ENCODE measurements around the gene IFNL1. TPM values are rescaled to one million over a fixed set of nuclear protein-coding genes. Genes with fewer than 3 reads are reported as not detected.

Gene IFNL1
- total RNA-seq, 1 donor from 2014 or later = not detected

- no peak overlapping the region for H3K27ac Mint-ChIP-seq
- DNase-seq (ENCODE audit: extremely low spot score, unreplicated experiment) = no peak
Observed at GRCh38 chr19:39251846-39252245, 44.4 kb upstream of the IFNL1 start.

GRCh38 chr19:39252458-39252857 is 43.7 kb upstream of the IFNL1 start:
- no peak overlapping the region for H3K4me3 Mint-ChIP-seq
- H3K27ac Mint-ChIP-seq = no peak overlapping the region
- H3K36me3 Mint-ChIP-seq = no peaks in the 10 kb centered on the region
- H3K9me3 Mint-ChIP-seq = no peaks in the 10 kb centered on the region
- peaks cover 9% of the 10 kb centered on the region for H3K4me1 Mint-ChIP-seq (ENCODE audit: unreplicated experiment)
- H3K27me3 Mint-ChIP-seq = peaks cover 38% of the 10 kb centered on the region
- no peak for TF ChIP-seq CTCF (conservative IDR thresholded peaks at IDR 0.05)
- DNase-seq (ENCODE audit: extremely low spot score, unreplicated experiment) = no peak

More at GRCh38 chr19:39251846-39252245, 44.4 kb upstream of the IFNL1 start:
- Mint-ChIP-seq H3K36me3 (no peaks in the 10 kb centered on the region), H3K9me3 (no peaks in the 10 kb centered on the region), H3K4me1 (ENCODE audit: unreplicated experiment) (peaks cover 9% of the 10 kb centered on the region), H3K4me3 (no peak overlapping the region), H3K27me3 (peaks cover 43% of the 10 kb centered on the region)
- no peak for TF ChIP-seq CTCF (conservative IDR thresholded peaks at IDR 0.05)

GRCh38 chr19:39253374-39254149 is 42.6 kb upstream of the IFNL1 start:
- H3K4me1 Mint-ChIP-seq (ENCODE audit: unreplicated experiment) = peaks cover 15% of the 10 kb centered on the region
- H3K9me3 Mint-ChIP-seq = no peaks in the 10 kb centered on the region
- DNase-seq (ENCODE audit: extremely low spot score, unreplicated experiment) = no peak
- no peaks in the 10 kb centered on the region for H3K36me3 Mint-ChIP-seq
- no peak overlapping the region for H3K27ac Mint-ChIP-seq
- peaks cover 35% of the 10 kb centered on the region for H3K27me3 Mint-ChIP-seq
- no peak overlapping the region for H3K4me3 Mint-ChIP-seq
- TF ChIP-seq CTCF (conservative IDR thresholded peaks at IDR 0.05) = no peak

DNA sequence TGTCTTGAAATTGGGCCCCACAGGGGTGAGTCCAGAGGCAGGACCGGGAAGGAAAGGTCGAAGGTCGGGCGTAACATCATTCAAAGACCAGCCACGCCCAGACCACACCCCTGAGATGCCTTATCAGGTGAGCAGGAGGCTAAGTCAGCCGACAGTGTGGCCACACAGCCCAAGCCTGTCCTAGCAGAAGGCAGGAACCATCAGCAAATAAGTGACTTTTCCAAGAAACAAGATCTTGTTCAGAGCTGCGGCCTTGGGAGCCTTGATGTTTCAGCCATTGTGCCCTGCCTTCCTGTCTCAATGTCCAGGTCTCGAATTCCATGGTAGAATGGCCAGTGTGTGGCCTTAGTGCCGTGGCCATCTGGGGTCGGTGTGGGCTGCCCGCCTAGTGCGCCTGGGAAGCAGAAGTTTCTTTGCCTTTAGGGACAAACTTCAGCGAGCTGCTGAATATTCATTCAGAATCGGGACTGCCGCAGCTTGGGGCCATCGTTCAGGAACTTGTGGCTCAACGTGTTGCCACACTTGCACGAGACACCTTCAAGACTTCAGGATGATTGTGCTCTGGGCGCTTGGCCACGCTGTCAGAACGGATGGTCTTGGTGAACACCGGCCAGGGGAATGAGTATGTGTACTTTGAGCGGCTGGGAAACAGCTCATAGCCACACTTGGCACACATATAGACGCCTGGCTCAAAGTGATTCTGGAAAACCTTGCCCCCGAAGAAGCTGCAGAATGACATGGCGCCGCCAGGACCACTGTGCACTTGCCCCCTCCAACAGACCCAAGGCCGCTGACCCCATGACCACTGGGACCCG is 41.5 kb upstream of the IFNL1 start:
- no peaks in the 10 kb centered on the region for H3K9me3 Mint-ChIP-seq
- no peak for DNase-seq (ENCODE audit: extremely low spot score, unreplicated experiment)
- H3K36me3 Mint-ChIP-seq = no peaks in the 10 kb centered on the region
- H3K27me3 Mint-ChIP-seq = peaks cover 23% of the 10 kb centered on the region
- peaks cover 15% of the 10 kb centered on the region for H3K4me1 Mint-ChIP-seq (ENCODE audit: unreplicated experiment)
- TF ChIP-seq CTCF (conservative IDR thresholded peaks at IDR 0.05) = no peak
- H3K4me3 Mint-ChIP-seq = no peak overlapping the region
- H3K27ac Mint-ChIP-seq = no peak overlapping the region

- Mint-ChIP-seq H3K27ac (no peak overlapping the region), H3K4me1 (ENCODE audit: unreplicated experiment) (peaks cover 11% of the 10 kb centered on the region), H3K9me3 (no peaks in the 10 kb centered on the region), H3K4me3 (no peak overlapping the region), H3K27me3 (peaks cover 14% of the 10 kb centered on the region), H3K36me3 (no peaks in the 10 kb centered on the region)
- DNase-seq (ENCODE audit: extremely low spot score, unreplicated experiment) = no peak
- TF ChIP-seq CTCF (conservative IDR thresholded peaks at IDR 0.05) = no peak
Observed at GRCh38 chr19:39257227-39257626, 39.0 kb upstream of the IFNL1 start.

Measured in type B pancreatic cell (in vitro differentiated cells).